HCT116 (cell line): ENCODE results near the gene HOGA1. TPM values are rescaled to one million over a fixed set of nuclear protein-coding genes. Genes with fewer than 3 reads are reported as not detected.

Source experiments
- ATAC-seq: fragments of 200-7000 bp; cut with Tn5 transposase; 2 replicates; pipeline ENCODE4 v1.9.1; 2020; ENCODE audit warnings: mild to moderate bottlenecking, moderate library complexity
- BruUV-seq: library from RNA; stranded (reverse); fragments of 400-500 nt; replicated peaks from 2 replicates; lab custom pipeline; 2021; lab: Mats Ljungman, UMichigan
- CTCF ChIA-PET: fragments of 300-600 bp; sonication (Branson Sonifier 250); formaldehyde crosslinking; loops from one replicate; lab custom pipeline; 2021; ENCODE audit warnings: antibody characterized with exemption; lab: Charles Lee
- POLR2A ChIA-PET: fragments of 300-600, 350-600 bp; sonication (Branson Sonifier 250); formaldehyde crosslinking; loops from one replicate; lab custom pipeline; 2021; ENCODE audit warnings: antibody characterized with exemption; lab: Charles Lee
- RAD21 ChIA-PET, 2 experiments: fragments of 300-600 bp; sonication (Branson Sonifier 250); formaldehyde crosslinking; loops; one replicate each; lab custom pipeline; 2023; ENCODE audit warnings: low total read pairs in 2 of 2; ENCODE audit not compliant: uncharacterized antibody in 2 of 2, unreplicated experiment in 2 of 2, low non-redundant PET in 1 of 2; lab: Charles Lee
- DNase-seq: peaks from one replicate; pipeline ENCODE4 v3.0.0-alpha.2; 2010; ENCODE audit warnings: low read depth, low spot score
- H2AFZ ChIP-seq: fragments of 200-600 bp; shearing (Covaris generic), sonication (generic); 2 replicates; pipeline ENCODE4 v1.6.1; 2017; ENCODE audit warnings: low read depth, mixed run types, mixed read lengths, antibody characterized with exemption, low read length; ENCODE audit not compliant: poor library complexity, severe bottlenecking
- H3K27ac ChIP-seq: 2 replicates; pipeline ENCODE4 v1.5.1; 2012; ENCODE audit warnings: low read depth, low read length
- H3K27me3 ChIP-seq: fragments of 200-600 bp; sonication (generic); 2 replicates; pipeline ENCODE4 v1.6.1; 2016; ENCODE audit warnings: mixed run types, low read length, mixed read lengths; ENCODE audit not compliant: insufficient read depth
- H3K36me3 ChIP-seq, 2 experiments: fragments of 200-500 bp in 1 of 2; fragments of 200-600 bp in 1 of 2; sonication (Bioruptor generic) in 1 of 2; sonication (generic) in 1 of 2; 2 replicates each; pipeline versions ENCODE4 v1.5.1 to v1.6.1; 2014 to 2016; ENCODE audit warnings: low read length in 2 of 2, inconsistent platforms in 1 of 2, mixed read lengths in 1 of 2, mixed run types in 1 of 2; ENCODE audit not compliant: insufficient read depth in 2 of 2, control insufficient read depth in 1 of 2
- H3K4me1 ChIP-seq, 2 experiments: fragments of 200-600 bp in 1 of 2; sonication (generic) in 1 of 2; 2 replicates each; pipeline versions ENCODE4 v1.5.1 to v1.6.1; 2012 to 2017; ENCODE audit warnings: low read length in 2 of 2, inconsistent platforms in 1 of 2, mild to moderate bottlenecking in 1 of 2, mixed read lengths in 1 of 2, mixed run types in 1 of 2, moderate library complexity in 1 of 2; ENCODE audit not compliant: insufficient read depth in 2 of 2, control insufficient read depth in 1 of 2
- H3K4me2 ChIP-seq: fragments of 200-600 bp; sonication (generic); 2 replicates; pipeline ENCODE4 v1.6.1; 2017; ENCODE audit warnings: mixed run types, low read length, mixed read lengths
- H3K4me3 ChIP-seq, 2 experiments: fragments of 200-600 bp in 1 of 2; sonication (generic) in 1 of 2; replicated peaks in 1 of 2; 2 replicates each; pipeline ENCODE4 v1.5.1; 2011 to 2016; ENCODE audit warnings: low read length in 2 of 2, control low read depth in 1 of 2, low read depth in 1 of 2, mild to moderate bottlenecking in 1 of 2, mixed read lengths in 1 of 2, mixed run types in 1 of 2
- H3K79me2 ChIP-seq: fragments of 200-600 bp; sonication (generic); 2 replicates; pipeline ENCODE4 v1.6.1; 2017; ENCODE audit warnings: mild to moderate bottlenecking, mixed run types, low read length, moderate library complexity, mixed read lengths; ENCODE audit not compliant: insufficient read depth
- H3K9ac ChIP-seq: fragments of 200-600 bp; sonication (generic); 2 replicates; pipeline ENCODE4 v1.6.1; 2016; ENCODE audit warnings: low read length, mixed read lengths
- H3K9me2 ChIP-seq: fragments of 200-600 bp; sonication (generic), shearing (Covaris generic); 2 replicates; pipeline ENCODE4 v1.6.1; 2017; ENCODE audit warnings: mixed run types, mild to moderate bottlenecking, moderate library complexity; ENCODE audit not compliant: insufficient read depth
- H3K9me3 ChIP-seq, 2 experiments: fragments of 200-500 bp in 1 of 2; fragments of 200-600 bp in 1 of 2; sonication (Bioruptor generic) in 1 of 2; sonication (generic) in 1 of 2; 2 replicates each; pipeline ENCODE4 v1.6.1; 2014 to 2017; ENCODE audit warnings: low read length in 2 of 2, mixed read lengths in 2 of 2, inconsistent platforms in 1 of 2, low read depth in 1 of 2, mild to moderate bottlenecking in 1 of 2, mixed run types in 1 of 2, moderate library complexity in 1 of 2; ENCODE audit not compliant: control insufficient read depth in 1 of 2, insufficient read depth in 1 of 2
- H4K20me1 ChIP-seq: fragments of 200-600 bp; sonication (generic), shearing (Covaris generic); 2 replicates; pipeline ENCODE4 v1.6.1; 2017; ENCODE audit warnings: mixed run types, mild to moderate bottlenecking, moderate library complexity; ENCODE audit not compliant: insufficient read depth
- EGR1 ChIP-seq: IDR thresholded peaks from 2 replicates; pipeline ENCODE4 v1.6.1; 2012; ENCODE audit warnings: low read depth
- EZH2 ChIP-seq: fragments of 200-600 bp; sonication (generic); IDR thresholded peaks from 2 replicates; pipeline ENCODE4 v1.6.1; 2017; ENCODE audit warnings: antibody characterized with exemption, mixed run types
- EZH2phosphoT487 ChIP-seq: fragments of 200-600 bp; IDR thresholded peaks from 2 replicates; pipeline ENCODE4 v1.6.1; 2018; ENCODE audit warnings: antibody characterized with exemption, borderline replicate concordance
- POLR2AphosphoS5 ChIP-seq: IDR thresholded peaks from 2 replicates; pipeline ENCODE4 v1.6.1; 2011; ENCODE audit warnings: mild to moderate bottlenecking, low read depth, low read length, moderate library complexity
- SP1 ChIP-seq: IDR thresholded peaks from 2 replicates; pipeline ENCODE4 v1.6.1; 2012; ENCODE audit warnings: low read depth
- YY1 ChIP-seq: IDR thresholded peaks from 2 replicates; pipeline ENCODE4 v1.6.1; 2011; ENCODE audit warnings: low read length, low read depth, moderate library complexity, mild to moderate bottlenecking; ENCODE audit not compliant: insufficient replicate concordance; ENCODE audit errors: extremely low read depth
- ZFX ChIP-seq: fragments of 450-650 bp; IDR thresholded peaks from 2 replicates; pipeline ENCODE4 v1.6.1; 2017
- ZNF274 ChIP-seq: fragments of 200-500 bp; sonication (Bioruptor generic); IDR thresholded peaks from 2 replicates; pipeline ENCODE4 v1.6.1; 2014; ENCODE audit warnings: mild to moderate bottlenecking, low read depth, low read length, inconsistent platforms
- intact Hi-C: fragments of 100-400 bp; cut with micrococcal nuclease; formaldehyde crosslinking; loops from 2 replicates; pipeline ENCODE4 v1.10.0; 2022
- total RNA-seq: library from RNA; stranded (reverse); gene quantifications from one replicate; pipeline ENCODE4 v1.2.1, GENCODE V29; 2021; ENCODE audit not compliant: unreplicated experiment
- TF ChIP-seq, protein P1 (sequence below): IDR thresholded peaks from 2 replicates; pipeline ENCODE4 v1.6.1; 2012
- TF ChIP-seq, protein P2 (sequence below): IDR thresholded peaks from 2 replicates; pipeline ENCODE4 v1.6.1; 2012

HOGA1 gene
- total RNA-seq, 1 experiment from 2014 or later = 1.6 TPM

DNA sequence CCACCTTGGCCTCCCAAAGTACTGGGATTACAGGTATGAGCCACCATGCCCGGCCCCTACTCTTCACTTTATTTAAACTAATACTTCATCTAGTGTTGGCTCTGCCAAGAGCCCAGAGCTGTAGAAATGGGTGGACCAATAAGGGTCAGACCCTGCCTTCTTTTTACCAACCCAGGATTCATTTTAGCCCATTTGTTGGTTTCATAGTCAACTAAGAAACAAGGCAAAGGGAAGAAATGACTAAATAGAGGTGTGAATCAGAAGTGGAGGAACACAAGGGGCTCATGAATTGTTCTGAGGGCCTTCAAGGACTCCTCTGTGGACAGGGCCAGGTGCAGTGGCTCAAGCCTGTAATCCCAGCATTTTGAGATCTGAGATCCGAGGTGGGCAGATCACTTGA is 10.5 kb upstream of the HOGA1 start:
- no peaks in the 10 kb centered on the region for H4K20me1 ChIP-seq
- ChIA-PET RAD21 (interaction anchor here in 1 of 2 experiments (1.2 kb wide), 1 partner anchor 39 kb away, joined by 3 read pairs; no protein-coding TSS in a partner anchor), CTCF (interaction anchor here (1.4 kb wide), 1 partner anchor 25 kb away, joined by 3 read pairs; no protein-coding TSS in a partner anchor), POLR2A (interaction anchor here (1.8 kb wide), 1 partner anchor 114 kb away, joined by 3 read pairs; the partner anchor contains the start of gene AVPI1)
- no peaks in the 10 kb centered on the region for H3K9me2 ChIP-seq
- no peaks in the 10 kb centered on the region for H3K36me3 ChIP-seq
- H3K79me2 ChIP-seq = no peaks in the 10 kb centered on the region
- peaks cover 53 to 60% of the 10 kb centered on the region in 2 experiments for H3K4me1 ChIP-seq
- H3K4me2 ChIP-seq = peak overlapping the region; percentile 76; the same call in 1 of the 2 replicates
- H3K9me3 ChIP-seq = no peaks in the 10 kb centered on the region
- DNase-seq (no peak), ATAC-seq (no peak)
- intact Hi-C loops = loop anchor here (2.0 kb wide), 1 partner anchor 31 kb away; no protein-coding TSS in a partner anchor
- no peak overlapping the region for H3K9ac ChIP-seq
- no peak overlapping the region for H3K4me3 ChIP-seq
- no peaks in the 10 kb centered on the region for H3K27me3 ChIP-seq
- no peak overlapping the region for H2AFZ ChIP-seq
- no peak for TF ChIP-seq POLR2AphosphoS5
- no peak for TF ChIP-seq ZFX
- no peak for TF ChIP-seq EZH2
- no peak for TF ChIP-seq ZNF274
- TF ChIP-seq EGR1 = no peak
- TF ChIP-seq SP1 = no peak
- TF ChIP-seq, protein P1, sequence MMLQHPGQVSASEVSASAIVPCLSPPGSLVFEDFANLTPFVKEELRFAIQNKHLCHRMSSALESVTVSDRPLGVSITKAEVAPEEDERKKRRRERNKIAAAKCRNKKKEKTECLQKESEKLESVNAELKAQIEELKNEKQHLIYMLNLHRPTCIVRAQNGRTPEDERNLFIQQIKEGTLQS = no peak
- TF ChIP-seq YY1 = no peak
- no peak for TF ChIP-seq EZH2phosphoT487
- TF ChIP-seq, protein P2, sequence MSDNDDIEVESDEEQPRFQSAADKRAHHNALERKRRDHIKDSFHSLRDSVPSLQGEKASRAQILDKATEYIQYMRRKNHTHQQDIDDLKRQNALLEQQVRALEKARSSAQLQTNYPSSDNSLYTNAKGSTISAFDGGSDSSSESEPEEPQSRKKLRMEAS = no peak
- 0 out of 2 replicates have a peak overlapping the region, but pooled peaks have one; percentile 69 for H3K27ac ChIP-seq
- BruUV-seq = no TSS peak
